Kidney (tissue), 14 donors: ENCODE measurements around the gene GIMAP5. TPM values are rescaled to one million over a fixed set of nuclear protein-coding genes. Genes with fewer than 3 reads are reported as not detected.

Source experiments
- DNase-seq, 5 donors: peaks; one replicate each; pipeline ENCODE4 v3.0.0-alpha.2; 2013 to 2020
- FAIRE-seq: peaks from 2 replicates; lab custom pipeline; 2012; peaks lifted over from hg19 to GRCh38; lab: Jason Lieb, UNC
- H3K27ac ChIP-seq, 2 donors: one replicate each; pipeline ENCODE4 v1.7.0; 2013; ENCODE audit warnings: low read depth in 2 of 2, low read length in 2 of 2, inconsistent platforms in 1 of 2
- H3K27me3 ChIP-seq: one replicate; pipeline ENCODE4 v1.7.1; 2013; ENCODE audit warnings: low read length, inconsistent platforms; ENCODE audit not compliant: control insufficient read depth, insufficient read depth
- H3K36me3 ChIP-seq, 3 donors: one replicate each; pipeline versions ENCODE4 v1.7.0 to v1.7.1; 2013; ENCODE audit warnings: low read length in 3 of 3, control low read depth in 1 of 3, inconsistent platforms in 1 of 3; ENCODE audit not compliant: insufficient read depth in 3 of 3, control insufficient read depth in 2 of 3
- H3K4me1 ChIP-seq, 3 donors: one replicate each; pipeline versions ENCODE4 v1.7.0 to v1.7.1; 2013; ENCODE audit warnings: low read length in 3 of 3, inconsistent platforms in 1 of 3, low read depth in 1 of 3; ENCODE audit not compliant: control insufficient read depth in 2 of 3, insufficient read depth in 2 of 3
- H3K4me3 ChIP-seq, 3 donors: one replicate each; pipeline versions ENCODE4 v1.7.0 to v1.8.1; 2013; ENCODE audit warnings: low read length in 3 of 3, control low read depth in 1 of 3, inconsistent platforms in 1 of 3
- H3K9ac ChIP-seq, 3 donors: one replicate each; pipeline versions ENCODE4 v1.7.0 to v1.7.1; 2013; ENCODE audit warnings: low read length in 3 of 3, control low read depth in 1 of 3, inconsistent platforms in 1 of 3
- H3K9me3 ChIP-seq, 3 donors: one replicate each; pipeline versions ENCODE4 v1.7.0 to v1.7.1; 2013; ENCODE audit warnings: low read length in 3 of 3, control low read depth in 1 of 3, inconsistent platforms in 1 of 3; ENCODE audit not compliant: control insufficient read depth in 2 of 3, insufficient read depth in 1 of 3
- intact Hi-C: fragments of 100-400 bp; cut with DNase I; formaldehyde crosslinking; loops from one replicate; pipeline ENCODE4 v1.11.1; 2022
- polyA plus RNA-seq: library from polyadenylated mRNA; stranded (reverse); fragments of 350-450 nt; fragmentation: Illumina TruSeq; extraction: RNeasy Lipid Tissue Mini Kit (QIAGEN cat#74804); gene quantifications from one replicate; pipeline ENCODE4 v1.2.3, GENCODE V29; 2014; ENCODE audit warnings: low read depth, low replicate concordance; ENCODE audit not compliant: insufficient read depth
- total RNA-seq: library from RNA; stranded (reverse); fragmentation: NEBNext Ultra II Directional; extraction: Animal tissue kit (Norgen Biotek cat#: 25700); gene quantifications from one replicate; pipeline ENCODE4 v1.2.1, GENCODE V29; 2021
- TF ChIP-seq, protein P1 (sequence below): IDR thresholded peaks from 3 replicates; pipeline ENCODE4 v1.5.1; 2012; ENCODE audit warnings: mild to moderate bottlenecking, moderate library complexity, borderline replicate concordance; ENCODE audit not compliant: insufficient read depth; ENCODE audit errors: extremely low read depth
- donor health status: control.
- donor health status: control.
- donor health status: control.
- donor health status: control.
- donor health status: control.
- donor health status: DM: yes; HTN: yes; CAD: no.
- donor health status: Normal renal cell carcinoma (clear cell type).

The GIMAP5 gene
- total and polyA plus RNA-seq, 2 donors from 2014 or later: 21.2 to 30.0 TPM

DNA sequence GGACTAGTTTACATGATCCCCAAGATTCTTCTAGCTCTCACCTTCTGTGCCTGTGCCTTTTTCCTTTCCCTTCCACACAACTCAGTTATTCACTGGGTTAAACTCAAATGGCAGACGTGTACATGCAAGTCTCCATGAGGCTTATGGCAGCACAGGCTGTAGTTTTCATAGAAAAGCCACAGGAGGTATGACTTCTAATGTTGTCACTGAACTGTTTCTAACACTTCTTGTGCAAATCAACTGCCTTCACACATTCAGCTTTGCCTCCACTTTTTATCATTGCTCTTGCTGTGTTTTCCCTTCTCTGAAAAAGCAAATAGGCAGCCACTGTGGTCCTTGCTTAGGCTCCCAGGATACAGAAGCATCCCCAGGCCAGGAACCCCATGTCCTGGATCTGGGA, 5.3 kb upstream of the GIMAP5 start:
- Histone ChIP-seq H3K9ac (no peak overlapping the region), H3K27me3 (no peaks in the 10 kb centered on the region), H3K36me3 (no peaks in the 10 kb centered on the region), H3K4me3 (no peak overlapping the region), H3K4me1 (no peaks in the 10 kb centered on the region), H3K27ac (no peak overlapping the region), H3K9me3 (peaks cover 0 to 11% (median 0%) of the 10 kb centered on the region in 3 donors)
- FAIRE-seq: no peak
- TF ChIP-seq, protein P1, sequence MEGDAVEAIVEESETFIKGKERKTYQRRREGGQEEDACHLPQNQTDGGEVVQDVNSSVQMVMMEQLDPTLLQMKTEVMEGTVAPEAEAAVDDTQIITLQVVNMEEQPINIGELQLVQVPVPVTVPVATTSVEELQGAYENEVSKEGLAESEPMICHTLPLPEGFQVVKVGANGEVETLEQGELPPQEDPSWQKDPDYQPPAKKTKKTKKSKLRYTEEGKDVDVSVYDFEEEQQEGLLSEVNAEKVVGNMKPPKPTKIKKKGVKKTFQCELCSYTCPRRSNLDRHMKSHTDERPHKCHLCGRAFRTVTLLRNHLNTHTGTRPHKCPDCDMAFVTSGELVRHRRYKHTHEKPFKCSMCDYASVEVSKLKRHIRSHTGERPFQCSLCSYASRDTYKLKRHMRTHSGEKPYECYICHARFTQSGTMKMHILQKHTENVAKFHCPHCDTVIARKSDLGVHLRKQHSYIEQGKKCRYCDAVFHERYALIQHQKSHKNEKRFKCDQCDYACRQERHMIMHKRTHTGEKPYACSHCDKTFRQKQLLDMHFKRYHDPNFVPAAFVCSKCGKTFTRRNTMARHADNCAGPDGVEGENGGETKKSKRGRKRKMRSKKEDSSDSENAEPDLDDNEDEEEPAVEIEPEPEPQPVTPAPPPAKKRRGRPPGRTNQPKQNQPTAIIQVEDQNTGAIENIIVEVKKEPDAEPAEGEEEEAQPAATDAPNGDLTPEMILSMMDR: no peak
- intact Hi-C loops: no loop called here
- no peak for DNase-seq

DNA sequence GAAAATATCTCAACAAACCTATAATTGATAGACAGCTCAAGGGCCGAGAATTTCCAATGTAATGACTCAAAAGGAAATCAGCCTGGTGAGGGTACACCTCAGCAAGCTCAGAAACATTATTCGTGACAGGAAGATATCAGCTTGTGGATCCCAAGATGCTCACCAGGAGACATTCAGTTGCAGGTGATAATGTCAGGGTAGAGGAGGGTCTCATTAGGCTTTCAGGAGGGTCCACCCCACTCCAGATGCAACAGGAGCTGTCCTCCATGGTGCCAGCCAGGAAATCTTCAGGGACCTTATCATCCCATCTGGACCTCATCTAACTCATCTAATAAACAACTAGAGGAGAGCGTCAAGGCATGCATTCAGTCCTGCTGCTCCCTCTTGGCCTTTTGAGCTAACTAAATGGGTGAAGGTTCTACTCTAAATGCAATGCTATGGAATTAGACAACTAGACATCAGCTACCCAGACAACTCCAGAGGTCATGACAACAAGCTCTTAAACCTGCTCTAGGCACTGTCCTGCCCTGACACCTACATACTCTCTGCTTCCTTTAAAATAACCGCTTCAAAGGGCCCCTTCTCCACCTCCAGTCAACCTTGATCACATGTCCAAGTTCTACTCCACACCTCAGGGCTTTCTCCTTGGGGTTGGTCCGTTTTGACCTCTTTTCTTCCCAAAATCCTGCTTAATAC, 4.3 kb upstream of the GIMAP5 start:
- Histone ChIP-seq H3K27me3 (no peaks in the 10 kb centered on the region), H3K36me3 (no peaks in the 10 kb centered on the region), H3K4me3 (no peak overlapping the region), H3K27ac (no peak overlapping the region), H3K9me3 (peaks cover 0 to 6% (median 0%) of the 10 kb centered on the region in 3 donors), H3K4me1 (no peaks in the 10 kb centered on the region), H3K9ac (no peak overlapping the region)
- TF ChIP-seq, protein P1: no peak
- intact Hi-C loops: no loop called here
- FAIRE-seq (no peak), DNase-seq (no peak)

DNA sequence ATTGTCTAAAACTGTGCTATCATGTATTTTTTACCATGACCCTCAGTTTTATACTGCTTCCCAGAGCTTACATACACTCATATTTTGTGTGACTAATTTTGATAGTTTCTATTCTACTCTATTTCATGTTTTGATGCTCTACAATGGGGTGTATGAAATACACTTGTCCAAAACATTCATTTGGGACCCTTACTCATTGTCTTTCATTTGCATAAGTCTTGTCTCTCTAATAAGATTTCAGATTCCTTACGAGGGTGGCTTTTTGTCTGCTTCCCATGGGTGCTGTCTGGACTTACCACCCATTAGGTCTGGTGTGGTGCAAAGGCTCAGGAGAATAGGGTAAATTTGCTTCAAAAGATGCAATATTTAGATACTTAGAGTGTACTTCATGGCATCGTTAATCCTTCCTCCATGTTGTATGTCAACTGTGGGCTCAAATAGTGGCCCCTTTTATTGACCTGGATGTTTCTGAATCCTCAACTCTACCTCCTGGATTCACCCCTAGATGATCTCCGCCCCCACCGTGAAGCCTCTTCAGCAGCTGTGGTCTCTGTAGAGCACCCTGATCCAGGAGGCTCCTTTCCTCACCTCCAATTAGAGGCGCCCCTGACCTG, 3.6 kb upstream of the GIMAP5 start:
- FAIRE-seq: no peak
- no peaks in the 10 kb centered on the region for H3K36me3 ChIP-seq
- no peak overlapping the region for H3K27ac ChIP-seq
- DNase-seq: no peak
- H3K9me3 ChIP-seq: peaks cover 0 to 3% (median 0%) of the 10 kb centered on the region in 3 donors
- intact Hi-C loops: no loop called here
- TF ChIP-seq, protein P1: no peak
- no peaks in the 10 kb centered on the region for H3K27me3 ChIP-seq
- no peak overlapping the region for H3K4me3 ChIP-seq
- H3K4me1 ChIP-seq: no peaks in the 10 kb centered on the region
- H3K9ac ChIP-seq: no peak overlapping the region
